Stromal cell of bone marrow (primary cell): Measurements from ENCODE around the gene KCNG2.
A peak's percentile ranks its signal among the peaks of the same experiment; 100 is the strongest.

Experiments used
- DNase-seq: peaks from one replicate; pipeline ENCODE4 v3.0.0-alpha.2; 2012; ENCODE audit warnings: low read depth

Gene KCNG2

GRCh38 chr18:79769698-79770500 is 27.8 kb upstream of the KCNG2 start:
- DNase-seq = no peak

- no peak for DNase-seq
Measured at GRCh38 chr18:79770501-79770815, 27.3 kb upstream of the KCNG2 start.

GRCh38 chr18:79770826-79771225 is 26.9 kb upstream of the KCNG2 start:
- DNase-seq = no peak

GRCh38 chr18:79771446-79772107 is 26.2 kb upstream of the KCNG2 start:
- DNase-seq = no peak

GRCh38 chr18:79772108-79772864 is 25.5 kb upstream of the KCNG2 start:
- DNase-seq = no peak

GRCh38 chr18:79772865-79773696 is 24.7 kb upstream of the KCNG2 start:
- DNase-seq = no peak

- DNase-seq = no peak
Measured at GRCh38 chr18:79774111-79774510, 23.6 kb upstream of the KCNG2 start.

GRCh38 chr18:79775441-79776221 is 22.1 kb upstream of the KCNG2 start:
- DNase-seq = no peak

- no peak for DNase-seq
Measured at GRCh38 chr18:79776674-79777073, 21.1 kb upstream of the KCNG2 start.

- DNase-seq = no peak
Measured at GRCh38 chr18:79778291-79778791, 19.4 kb upstream of the KCNG2 start.

GRCh38 chr18:79779021-79779699 is 18.6 kb upstream of the KCNG2 start:
- DNase-seq = no peak

- no peak for DNase-seq
Measured at GRCh38 chr18:79779700-79780190, 18.0 kb upstream of the KCNG2 start.

- DNase-seq = no peak
Measured at GRCh38 chr18:79780547-79780946, 17.2 kb upstream of the KCNG2 start.

GRCh38 chr18:79781331-79781941 is 16.3 kb upstream of the KCNG2 start:
- DNase-seq = no peak

- DNase-seq = no peak
Measured at GRCh38 chr18:79782566-79783308, 15.0 kb upstream of the KCNG2 start.

- DNase-seq = no peak
Measured at GRCh38 chr18:79784071-79784913, 13.4 kb upstream of the KCNG2 start.

GRCh38 chr18:79784965-79785770 is 12.6 kb upstream of the KCNG2 start:
- peak; percentile 31 for DNase-seq
